CD4-positive, alpha-beta T cell treated with Interleukin-4 for 1 hour (primary cell): Measurements from ENCODE around the gene PKHD1.
"Not testable (repeated sequence)": the region's sequence is repeated elsewhere in the genome, so short reads cannot be mapped to it uniquely, and the experiment has no call there.

Experiments
- DNase-seq, 2 donors: peaks; one replicate each; pipeline ENCODE4 v3.0.0-alpha.2; 2020 to 2022

The PKHD1 gene

GRCh38 chr6:51983564-51983963, 103.8 kb downstream of the PKHD1 start:
- DNase-seq, result no peak

GRCh38 chr6:51982695-51983094, 104.7 kb downstream of the PKHD1 start:
- DNase-seq, result not testable (repeated sequence)

GRCh38 chr6:51976374-51976773, 111.0 kb downstream of the PKHD1 start:
- no peak for DNase-seq

- no peak for DNase-seq
Measured at GRCh38 chr6:51972659-51973058, 114.8 kb downstream of the PKHD1 start.

GRCh38 chr6:51968265-51968664, 119.1 kb downstream of the PKHD1 start:
- DNase-seq, result no peak

- DNase-seq, result no peak
Measured at GRCh38 chr6:51965222-51965801, 122.1 kb downstream of the PKHD1 start.

GRCh38 chr6:51963980-51964379, 123.4 kb downstream of the PKHD1 start:
- DNase-seq, result no peak

- no peak for DNase-seq
Measured at GRCh38 chr6:51962354-51962753, 125.1 kb downstream of the PKHD1 start.

- no peak for DNase-seq
Measured at GRCh38 chr6:51960419-51960818, 127.0 kb downstream of the PKHD1 start.

- DNase-seq, result peak; percentile 5 to 22
Measured at GRCh38 chr6:51959744-51960383, 127.5 kb downstream of the PKHD1 start.

GRCh38 chr6:51954681-51955080, 132.7 kb downstream of the PKHD1 start:
- no peak for DNase-seq

GRCh38 chr6:51953246-51953645, 134.2 kb downstream of the PKHD1 start:
- DNase-seq, result no peak

GRCh38 chr6:51951924-51952323, 135.5 kb downstream of the PKHD1 start:
- no peak for DNase-seq

GRCh38 chr6:51949526-51949925, 137.9 kb downstream of the PKHD1 start:
- no peak for DNase-seq

- not testable (repeated sequence) for DNase-seq
Measured at GRCh38 chr6:51939695-51940094, 147.7 kb downstream of the PKHD1 start.

GRCh38 chr6:51936531-51937290, 150.7 kb downstream of the PKHD1 start:
- no peak for DNase-seq

GRCh38 chr6:51934098-51934497, 153.3 kb downstream of the PKHD1 start:
- DNase-seq, result no peak

- DNase-seq, result no peak
Measured at GRCh38 chr6:51932956-51933355, 154.5 kb downstream of the PKHD1 start.

- no peak for DNase-seq
Measured at GRCh38 chr6:51930602-51931001, 156.8 kb downstream of the PKHD1 start.

GRCh38 chr6:51929934-51930574, 157.4 kb downstream of the PKHD1 start:
- no peak for DNase-seq

GRCh38 chr6:51928320-51928719, 159.1 kb downstream of the PKHD1 start:
- DNase-seq, result no peak

- DNase-seq, result no peak
Measured at GRCh38 chr6:51927450-51927849, 160.0 kb downstream of the PKHD1 start.

GRCh38 chr6:51926125-51926524, 161.3 kb downstream of the PKHD1 start:
- no peak for DNase-seq

- not testable (repeated sequence) for DNase-seq
Measured at GRCh38 chr6:51922479-51922878, 164.9 kb downstream of the PKHD1 start.
